Spleen (tissue), 11 donors: ENCODE data around the gene EXD3. TPM values are rescaled to one million over a fixed set of nuclear protein-coding genes. Genes with fewer than 3 reads are reported as not detected.

Source experiments
- DNase-seq: peaks from one replicate; pipeline ENCODE4 v3.0.0-alpha.2; 2020
- H3K27ac ChIP-seq, 8 donors: fragments of 200-600 bp; sonication (generic) in 7 of 8; 1 replicate in 4 of 8; 2 replicates in 4 of 8; pipeline versions ENCODE4 v1.5.0 to v1.8.0; 2016 to 2021; ENCODE audit warnings: inconsistent platforms in 4 of 8, mild to moderate bottlenecking in 4 of 8, moderate library complexity in 1 of 8
- H3K27me3 ChIP-seq, 7 donors: fragments of 200-600 bp; sonication (generic) in 6 of 7; replicated peaks in 1 of 7; 1 replicate in 4 of 7; 2 replicates in 3 of 7; pipeline versions ENCODE4 v1.5.0 to v1.8.0; 2016 to 2021; ENCODE audit warnings: inconsistent platforms in 3 of 7, mild to moderate bottlenecking in 1 of 7
- H3K36me3 ChIP-seq, 6 donors: fragments of 200-600 bp; sonication (generic) in 5 of 6; 1 replicate in 4 of 6; 2 replicates in 2 of 6; pipeline versions ENCODE4 v1.5.0 to v1.8.0; 2016 to 2021; ENCODE audit warnings: inconsistent platforms in 2 of 6
- H3K4me1 ChIP-seq, 6 donors: fragments of 200-600 bp; sonication (generic) in 5 of 6; 1 replicate in 3 of 6; 2 replicates in 3 of 6; pipeline versions ENCODE4 v1.5.0 to v1.8.0; 2016 to 2021; ENCODE audit warnings: inconsistent platforms in 3 of 6
- H3K4me3 ChIP-seq, 8 donors: fragments of 200-600 bp; sonication (generic) in 7 of 8; 1 replicate in 4 of 8; 2 replicates in 4 of 8; pipeline versions ENCODE4 v1.5.0 to v1.8.0; 2016 to 2021; ENCODE audit warnings: inconsistent platforms in 4 of 8, mild to moderate bottlenecking in 4 of 8, moderate library complexity in 2 of 8
- H3K9me3 ChIP-seq, 8 donors: fragments of 200-600 bp; sonication (generic) in 7 of 8; 1 replicate in 4 of 8; 2 replicates in 4 of 8; pipeline versions ENCODE4 v1.5.0 to v1.8.0; 2016 to 2021; ENCODE audit warnings: inconsistent platforms in 4 of 8
- POLR2A ChIP-seq, 3 donors: fragments of 450-650 bp; IDR thresholded peaks; one replicate each; pipeline ENCODE4 v1.5.1; 2017; ENCODE audit warnings: antibody characterized with exemption in 3 of 3, mild to moderate bottlenecking in 1 of 3
- POLR2AphosphoS5 ChIP-seq, 3 donors: sonication (generic); formaldehyde crosslinking; IDR thresholded peaks; one replicate each; pipeline ENCODE4 v1.5.1; 2017; ENCODE audit warnings: antibody characterized with exemption in 3 of 3
- WGBS, 5 donors: extraction: QIAGEN DNeasy Blood & Tissue Kit in 3 of 5; methylation state at CpG; one replicate each; pipeline versions ENCODE4 v1.1.5 to v1.1.7; 2013 to 2018; 5-methylcytosine and 5-hydroxymethylcytosine counted together
- intact Hi-C: fragments of 100-400 bp; cut with DNase I; formaldehyde crosslinking; loops from one replicate; pipeline ENCODE4 v1.15.0; 2023; ENCODE audit warnings: low total_unique reads
- polyA plus RNA-seq, 3 donors: library from polyadenylated mRNA; stranded (reverse); fragments of 200-250 nt; gene quantifications; one replicate each; pipeline ENCODE4 v1.2.1, GENCODE V29; 2013
- total RNA-seq, 7 donors: library from RNA; depleted of rRNA in 3 of 7; stranded (reverse); fragments of >200 nt in 3 of 7; fragmentation: NEBNext Ultra II Directional in 4 of 7; extraction: Animal tissue kit (Norgen Biotek cat#: 25700) in 4 of 7; gene quantifications; one replicate each; pipeline versions ENCODE4 v1.1.0 to v1.2.1, GENCODE V29; 2016 to 2021
- TF ChIP-seq, protein P1 (sequence below), 11 experiments: fragments of 200-600 bp in 7 of 11; fragments of 450-650 bp in 4 of 11; sonication (generic) in 4 of 11; IDR thresholded peaks in 8 of 11; conservative IDR thresholded peaks in 3 of 11; 1 replicate in 7 of 11; 2 replicates in 4 of 11; pipeline versions ENCODE4 v1.4.0 to v1.8.0; 2016 to 2021; ENCODE audit warnings: antibody characterized with exemption in 11 of 11, inconsistent platforms in 4 of 11, mild to moderate bottlenecking in 1 of 11
- donor health status: healthy with polysubstance abuse.
- donor health status: DM: no; HTN: no; CAD: no; lungs with moderate emphysema.
- donor health status: DM: no; HTN: no; CAD: no.
- donor health status: Bipolar disorder and iron deficiency.
- donor health status: healthy.
- donor health status: DM: no; HTN: no; CAD: no.
- donor health status: DM: yes; HTN: yes; CAD: no.

Gene EXD3
- total and polyA plus RNA-seq, 10 donors, result 14.5 to 62.3 (median 36.3) TPM

DNA sequence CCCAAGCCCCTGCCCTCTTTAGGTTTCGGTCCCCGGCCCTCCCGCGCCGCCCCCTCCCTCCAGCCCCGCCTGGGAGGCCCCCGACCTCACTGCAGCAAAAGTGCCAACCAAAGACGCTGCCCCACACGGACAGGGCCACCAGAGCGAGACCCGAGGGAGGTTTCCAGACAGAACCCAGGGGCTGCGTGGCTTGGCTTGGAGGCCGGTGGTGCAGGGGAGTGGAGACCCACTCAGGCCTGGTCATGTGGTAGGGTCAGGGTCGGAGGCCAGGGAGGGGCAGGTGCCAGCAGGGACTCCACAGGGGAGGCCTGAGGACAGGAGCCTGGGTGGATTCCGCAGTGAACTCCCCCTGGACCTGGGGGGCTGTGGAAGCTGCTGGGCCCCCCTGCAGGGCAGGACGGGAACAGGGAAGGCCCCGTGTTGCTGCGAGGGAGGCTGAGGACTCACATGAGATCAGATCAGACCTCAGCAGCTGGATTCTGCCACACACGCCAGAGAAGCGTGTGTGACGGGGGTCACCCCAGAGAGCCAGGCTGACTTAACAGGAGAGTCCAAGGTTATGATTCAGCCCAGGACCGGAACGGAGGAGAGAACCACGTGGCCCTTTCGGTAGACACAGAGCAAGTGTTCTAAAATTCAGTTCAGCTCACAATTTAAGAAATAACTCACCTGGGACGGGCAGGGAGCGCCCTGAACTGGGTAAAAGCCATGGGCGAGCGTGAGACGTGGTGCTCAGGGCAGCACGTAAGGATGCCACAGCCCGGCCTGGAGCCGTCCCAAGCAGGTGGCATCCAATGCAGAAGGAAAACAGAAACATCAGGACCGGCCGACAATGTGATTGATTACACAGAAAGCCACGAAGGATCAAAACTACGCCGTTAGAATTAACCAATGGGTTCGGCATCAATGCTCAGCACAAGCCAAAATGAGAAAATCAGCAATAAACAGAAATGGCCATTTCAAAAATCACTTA is 38.9 kb downstream of the EXD3 start:
- Histone ChIP-seq H3K36me3 (peaks cover 0 to 21% (median 0%) of the 10 kb centered on the region in 6 donors), H3K27me3 (no peaks in the 10 kb centered on the region), H3K4me3 (no peak overlapping the region), H3K9me3 (no peaks in the 10 kb centered on the region), H3K27ac (no peak overlapping the region), H3K4me1 (peaks cover 5 to 48% (median 24%) of the 10 kb centered on the region in 6 donors)
- TF ChIP-seq POLR2AphosphoS5 (IDR thresholded peaks at IDR 0.05) (no peak), POLR2A (IDR thresholded peaks at IDR 0.05) (no peak)
- TF ChIP-seq, protein P1, sequence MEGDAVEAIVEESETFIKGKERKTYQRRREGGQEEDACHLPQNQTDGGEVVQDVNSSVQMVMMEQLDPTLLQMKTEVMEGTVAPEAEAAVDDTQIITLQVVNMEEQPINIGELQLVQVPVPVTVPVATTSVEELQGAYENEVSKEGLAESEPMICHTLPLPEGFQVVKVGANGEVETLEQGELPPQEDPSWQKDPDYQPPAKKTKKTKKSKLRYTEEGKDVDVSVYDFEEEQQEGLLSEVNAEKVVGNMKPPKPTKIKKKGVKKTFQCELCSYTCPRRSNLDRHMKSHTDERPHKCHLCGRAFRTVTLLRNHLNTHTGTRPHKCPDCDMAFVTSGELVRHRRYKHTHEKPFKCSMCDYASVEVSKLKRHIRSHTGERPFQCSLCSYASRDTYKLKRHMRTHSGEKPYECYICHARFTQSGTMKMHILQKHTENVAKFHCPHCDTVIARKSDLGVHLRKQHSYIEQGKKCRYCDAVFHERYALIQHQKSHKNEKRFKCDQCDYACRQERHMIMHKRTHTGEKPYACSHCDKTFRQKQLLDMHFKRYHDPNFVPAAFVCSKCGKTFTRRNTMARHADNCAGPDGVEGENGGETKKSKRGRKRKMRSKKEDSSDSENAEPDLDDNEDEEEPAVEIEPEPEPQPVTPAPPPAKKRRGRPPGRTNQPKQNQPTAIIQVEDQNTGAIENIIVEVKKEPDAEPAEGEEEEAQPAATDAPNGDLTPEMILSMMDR (IDR thresholded peaks at IDR 0.05 in 8 of 11, conservative IDR thresholded peaks at IDR 0.05 in 3 of 11), result no peak
- 88 to 92% (median 91%) methylated on average over 31 to 39 of the region's 39 CpGs for WGBS, 5 donors
- intact Hi-C loops, result no loop called here
- peak; percentile 67 for DNase-seq

DNA sequence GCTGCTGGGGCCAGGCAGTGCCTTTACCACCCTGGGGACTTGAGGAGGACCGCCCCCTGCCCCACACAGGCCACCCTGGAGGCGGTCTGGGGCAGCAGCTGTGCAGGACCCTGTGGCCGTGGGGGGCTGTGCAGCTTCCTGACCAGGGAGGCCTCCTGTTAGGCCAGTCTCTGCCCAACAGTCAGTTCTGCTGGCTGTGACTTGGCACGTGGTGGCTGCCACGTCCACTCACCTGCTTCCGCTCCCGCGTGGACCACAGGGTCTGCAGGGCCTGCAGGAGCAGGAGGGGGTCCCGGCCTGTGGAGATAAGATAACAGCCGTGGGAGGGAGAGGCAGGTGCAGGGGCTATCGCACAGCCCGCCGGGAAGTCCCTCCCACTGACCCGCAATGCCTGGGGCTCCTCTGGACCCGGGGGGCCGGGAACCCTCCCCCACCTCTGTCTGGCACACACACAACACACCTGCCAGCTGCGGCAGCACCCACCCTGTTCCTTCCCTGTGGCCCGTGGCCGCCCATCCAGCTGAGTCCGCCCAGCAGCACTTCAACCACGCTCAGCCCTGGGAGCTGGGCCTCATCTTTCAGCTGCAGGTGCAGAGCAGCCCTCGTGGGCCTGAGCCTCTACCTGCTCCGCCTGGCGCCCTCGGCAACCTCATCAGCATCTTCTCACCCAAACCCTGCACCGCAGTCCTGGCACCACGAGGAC is 39.7 kb downstream of the EXD3 start:
- Histone ChIP-seq H3K36me3 (peaks cover 0 to 13% (median 0%) of the 10 kb centered on the region in 6 donors), H3K27me3 (no peaks in the 10 kb centered on the region), H3K9me3 (no peaks in the 10 kb centered on the region), H3K4me1 (peaks cover 5 to 39% (median 20%) of the 10 kb centered on the region in 6 donors), H3K27ac (peak overlapping the region in 3 of 8 donors; percentile 22 to 48 (median 39)), H3K4me3 (no peak overlapping the region)
- DNase-seq, result no peak
- TF ChIP-seq POLR2A (IDR thresholded peaks at IDR 0.05), result no peak
- TF ChIP-seq, protein P1 (IDR thresholded peaks at IDR 0.05 in 8 of 11, conservative IDR thresholded peaks at IDR 0.05 in 3 of 11), result no peak
- no peak for TF ChIP-seq POLR2AphosphoS5 (IDR thresholded peaks at IDR 0.05)
- intact Hi-C loops, result no loop called here
- WGBS, 5 donors, result 56 to 75% (median 60%) methylated on average over 11 to 27 of the region's 27 CpGs

DNA sequence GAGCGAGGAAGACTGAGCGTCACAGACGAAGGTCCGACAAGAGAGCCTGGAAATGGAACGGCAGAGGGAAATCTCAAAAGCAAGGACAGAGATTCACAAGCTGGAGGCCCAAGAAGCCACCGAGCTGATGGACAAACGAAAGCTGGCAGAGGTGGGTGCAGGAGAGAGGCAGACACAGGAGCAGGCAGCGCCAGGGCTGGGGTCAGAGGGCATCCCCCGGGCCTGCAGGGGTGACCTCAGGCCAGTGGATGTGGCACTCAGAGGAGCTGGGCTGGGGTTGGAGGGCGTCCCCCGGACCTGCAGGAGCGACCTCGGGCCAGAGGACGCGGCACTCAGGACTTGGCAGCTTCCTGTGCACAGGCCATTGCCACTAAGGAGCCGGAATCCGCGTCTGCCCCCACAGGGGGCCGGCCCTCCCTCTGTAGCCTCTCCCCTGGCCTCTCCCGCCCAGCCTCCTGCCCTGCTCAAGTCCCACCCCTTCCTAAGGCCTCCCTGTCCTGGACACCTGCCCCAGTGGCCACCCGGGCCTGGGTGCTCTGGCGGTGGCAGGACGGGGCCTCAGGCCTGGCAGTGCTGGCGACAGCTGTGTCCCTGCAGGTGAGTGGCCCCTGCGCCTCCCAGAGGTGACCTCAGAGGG is 40.4 kb downstream of the EXD3 start:
- DNase-seq, result peak; percentile 77
- intact Hi-C loops, result no loop called here
- 65 to 85% (median 82%) methylated on average over 20 to 25 of the region's 25 CpGs for WGBS, 5 donors
- Histone ChIP-seq H3K9me3 (no peaks in the 10 kb centered on the region), H3K4me1 (peaks cover under 1 to 33% (median 13%) of the 10 kb centered on the region in 6 donors), H3K27me3 (no peaks in the 10 kb centered on the region), H3K4me3 (no peak overlapping the region), H3K36me3 (peaks cover 0 to 12% (median 0%) of the 10 kb centered on the region in 6 donors), H3K27ac (peak overlapping the region in 3 of 8 donors; percentile 22 to 48 (median 39))
- peak in 2 of 3 donors; percentile 56 to 62 for TF ChIP-seq POLR2AphosphoS5 (IDR thresholded peaks at IDR 0.05)
- TF ChIP-seq, protein P1 (IDR thresholded peaks at IDR 0.05 in 8 of 11, conservative IDR thresholded peaks at IDR 0.05 in 3 of 11), result no peak
